HG02759 (cell line): Measurements from ENCODE around the gene AMMECR1.
"Not testable (repeated sequence)": the region's sequence is repeated elsewhere in the genome, so short reads cannot be mapped to it uniquely, and the experiment has no call there.

Experiments
- ATAC-seq: cut with Tn5 transposase; IDR thresholded peaks from one replicate; pipeline ENCODE4 v1.9.1; 2021; ENCODE audit warnings: mild to moderate bottlenecking, moderate library complexity; ENCODE audit not compliant: unreplicated experiment

The AMMECR1 gene

DNA sequence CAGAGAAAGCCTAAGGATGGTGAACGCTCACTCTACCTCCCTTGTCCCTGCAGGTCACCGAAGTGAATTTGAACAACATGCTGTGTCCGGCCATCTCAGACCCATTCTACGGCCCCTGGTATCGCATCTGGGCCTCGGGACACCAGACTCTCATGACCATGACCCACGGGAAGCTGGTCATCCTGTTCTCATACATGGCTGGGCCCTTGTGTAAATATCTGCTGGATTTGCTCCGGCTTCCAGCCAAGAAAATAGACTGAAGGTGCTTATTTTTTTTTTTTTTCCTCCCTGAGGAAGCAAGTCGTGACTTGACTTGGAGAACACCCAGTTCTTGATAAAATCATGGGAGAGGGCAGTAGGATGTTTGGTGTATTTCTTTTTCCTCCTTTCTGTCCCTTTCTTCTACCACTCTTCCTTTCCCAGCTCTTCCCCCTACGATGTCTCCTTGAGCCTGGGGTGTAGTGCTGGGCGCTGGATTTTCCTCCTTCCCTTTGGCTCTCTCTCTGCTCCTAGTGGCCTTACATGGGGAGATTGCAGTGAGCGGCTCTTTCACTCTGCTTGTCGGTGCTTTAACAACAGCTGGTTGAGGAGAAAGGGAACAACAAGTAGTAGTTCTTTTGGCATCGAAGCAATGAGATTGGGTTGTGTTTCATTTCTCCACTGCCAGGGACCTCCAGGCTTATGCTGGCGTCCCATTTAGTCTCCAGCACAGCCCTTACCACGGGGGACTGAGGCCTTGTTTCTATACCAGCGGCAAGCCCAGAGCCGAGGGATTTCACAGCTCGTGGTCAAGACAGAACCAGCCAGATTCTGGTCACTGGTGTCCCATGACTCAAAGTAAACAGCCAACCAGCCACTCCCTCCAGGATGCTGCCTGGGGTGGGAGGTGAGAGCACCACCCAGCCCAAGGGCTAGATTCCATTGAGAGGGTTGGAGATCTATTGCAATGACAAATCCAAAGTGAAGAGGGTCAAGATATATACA is 144.4 kb downstream of the AMMECR1 start:
- ATAC-seq: no peak

- peak; percentile 99 for ATAC-seq
Observed at GRCh38 chrX:110172215-110172614, 145.7 kb downstream of the AMMECR1 start.

GRCh38 chrX:110171442-110171841 is 146.4 kb downstream of the AMMECR1 start:
- no peak for ATAC-seq

DNA sequence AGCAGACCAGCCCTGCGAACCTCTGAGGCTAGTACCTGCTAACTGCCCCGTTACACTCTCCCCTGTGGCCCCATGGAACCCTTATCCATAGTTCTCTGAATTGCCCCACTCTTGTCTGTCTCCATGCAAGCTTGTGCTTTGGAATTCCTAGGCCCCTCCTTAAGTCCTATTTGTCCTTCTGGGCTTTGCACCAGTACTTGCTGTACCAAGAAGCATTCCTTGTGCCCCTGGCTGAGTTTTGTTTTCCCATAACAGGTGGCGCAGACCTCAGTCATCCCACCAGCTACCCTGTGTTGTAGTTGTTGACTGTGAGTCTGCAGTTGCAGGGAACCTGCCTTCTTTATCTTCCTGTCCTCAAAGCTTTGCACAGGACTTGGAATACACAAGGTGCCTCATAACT is 147.9 kb downstream of the AMMECR1 start:
- ATAC-seq: no peak

DNA sequence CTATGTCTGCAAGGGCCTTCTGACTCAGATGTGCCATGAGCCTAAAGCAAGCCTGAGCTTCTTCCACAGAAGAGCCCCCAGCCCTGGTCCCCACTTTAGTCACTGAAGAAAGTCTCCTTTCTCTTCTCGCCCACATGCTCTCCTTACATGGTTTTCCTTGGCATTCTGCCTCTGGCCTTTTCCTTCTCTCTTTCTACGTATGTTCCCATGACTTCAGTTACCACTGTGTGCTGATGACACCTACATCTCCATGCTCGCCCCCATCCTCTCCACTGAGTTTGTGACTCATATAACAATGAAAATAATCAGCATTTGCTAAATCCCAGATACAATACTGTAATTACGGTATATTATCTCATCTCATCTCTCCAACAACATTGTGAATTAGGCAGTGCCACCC is 149.3 kb downstream of the AMMECR1 start:
- no peak for ATAC-seq

DNA sequence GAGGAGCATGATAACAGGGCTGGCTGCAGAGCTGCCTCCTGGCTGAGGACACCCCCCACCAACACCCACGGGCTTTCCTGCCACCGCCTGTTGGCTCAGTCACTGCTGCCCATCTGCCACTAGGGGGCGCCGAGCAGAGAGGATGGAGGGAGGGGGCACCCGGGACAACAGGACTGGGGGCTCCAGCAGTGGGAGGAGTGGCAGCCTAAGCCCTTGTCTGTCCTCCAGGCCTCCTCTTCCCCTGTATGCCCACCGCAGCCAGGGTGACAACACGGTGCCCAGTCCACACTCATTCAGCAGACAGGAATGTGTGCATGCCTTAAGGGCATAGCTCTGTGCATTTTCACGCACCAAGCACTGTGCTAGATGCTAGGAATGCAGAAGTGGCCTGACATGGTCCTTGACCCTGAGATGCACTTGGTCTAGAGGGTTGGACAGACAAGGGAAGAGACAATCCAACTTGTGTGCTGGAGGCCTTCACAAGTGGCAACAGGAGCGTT is 149.9 kb downstream of the AMMECR1 start:
- ATAC-seq: peak; percentile 30

DNA sequence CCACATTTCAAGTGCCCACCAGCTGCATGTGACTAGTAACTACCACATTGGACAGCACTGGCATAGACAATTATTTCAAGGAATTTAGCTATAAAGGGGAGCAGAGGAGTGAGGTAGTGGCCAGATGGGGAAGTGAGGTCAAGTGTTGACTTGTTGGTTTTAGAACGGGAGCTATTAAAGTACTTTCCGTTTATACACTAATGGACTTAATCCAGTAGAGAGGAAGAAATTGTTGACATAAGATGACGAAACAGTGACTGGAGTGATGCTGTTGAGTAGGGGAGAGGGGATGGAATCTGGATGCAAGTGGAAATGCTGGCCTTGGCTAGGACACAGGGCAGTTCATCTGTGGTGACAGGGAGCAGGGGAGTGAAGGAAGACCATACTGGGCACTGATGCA is 154.4 kb downstream of the AMMECR1 start:
- no peak for ATAC-seq

DNA sequence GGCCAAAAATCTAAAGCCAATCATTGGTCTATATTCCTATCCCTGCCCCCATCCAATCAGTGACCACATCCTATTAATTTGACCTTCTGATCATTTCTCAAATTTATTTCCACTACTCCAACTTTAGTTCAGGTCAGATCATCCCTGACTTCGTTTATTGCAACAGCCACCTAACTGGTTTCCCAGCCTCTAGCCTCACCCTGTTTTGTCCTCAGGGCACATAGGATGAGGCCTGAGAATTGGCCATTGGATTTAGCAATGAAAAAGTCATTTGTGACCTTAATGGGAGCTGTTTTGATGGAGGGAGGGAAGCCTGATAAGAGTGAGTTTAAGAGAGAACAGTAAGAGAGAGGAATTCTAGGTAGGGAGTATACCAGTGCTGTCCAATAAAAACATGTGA is 155.0 kb downstream of the AMMECR1 start:
- ATAC-seq: no peak

DNA sequence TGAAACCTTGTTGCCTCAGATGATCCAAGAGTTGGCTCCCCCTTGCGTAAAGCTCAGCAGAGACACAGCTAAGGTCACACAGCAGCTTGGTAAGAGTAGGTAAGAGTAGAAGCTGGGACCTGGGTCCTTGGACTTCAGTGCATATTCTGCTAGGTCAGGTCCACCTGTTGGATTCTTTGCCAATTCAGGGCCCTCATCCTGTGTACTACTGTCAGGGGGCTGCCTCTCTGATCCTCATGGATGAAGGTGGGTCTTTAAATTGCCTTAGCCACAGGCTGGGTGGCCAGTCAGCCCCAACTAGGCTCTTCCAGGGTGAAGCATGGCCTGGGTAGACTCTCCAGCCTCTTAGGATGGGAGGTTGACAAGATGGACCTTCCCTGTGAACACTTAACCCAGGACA is 155.8 kb downstream of the AMMECR1 start:
- no peak for ATAC-seq

- no peak for ATAC-seq
Observed at GRCh38 chrX:110161361-110161686, 156.6 kb downstream of the AMMECR1 start.

GRCh38 chrX:110159865-110160264 is 158.0 kb downstream of the AMMECR1 start:
- no peak for ATAC-seq

- ATAC-seq: no peak
Observed at GRCh38 chrX:110159235-110159634, 158.7 kb downstream of the AMMECR1 start.

DNA sequence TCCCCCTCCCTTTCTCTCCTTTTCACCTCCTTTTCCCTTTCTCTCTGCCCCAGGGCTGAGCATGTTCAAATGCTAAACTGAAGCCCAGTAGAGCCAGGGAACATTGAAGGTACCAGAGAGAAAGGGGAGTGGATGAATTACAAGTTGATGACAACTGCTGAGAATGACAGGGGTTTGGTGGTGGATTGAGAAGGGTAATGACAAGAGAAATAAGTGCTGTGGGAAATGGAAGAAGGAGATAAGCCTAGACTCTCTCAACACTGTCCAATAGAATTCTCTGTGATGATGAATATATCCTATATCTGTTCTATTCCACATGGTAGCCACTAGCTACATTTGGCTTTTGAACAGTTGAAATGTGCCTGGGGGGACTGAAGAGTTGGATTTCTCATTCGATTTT is 160.4 kb downstream of the AMMECR1 start:
- no peak for ATAC-seq

GRCh38 chrX:110156167-110156754 is 161.6 kb downstream of the AMMECR1 start:
- no peak for ATAC-seq

DNA sequence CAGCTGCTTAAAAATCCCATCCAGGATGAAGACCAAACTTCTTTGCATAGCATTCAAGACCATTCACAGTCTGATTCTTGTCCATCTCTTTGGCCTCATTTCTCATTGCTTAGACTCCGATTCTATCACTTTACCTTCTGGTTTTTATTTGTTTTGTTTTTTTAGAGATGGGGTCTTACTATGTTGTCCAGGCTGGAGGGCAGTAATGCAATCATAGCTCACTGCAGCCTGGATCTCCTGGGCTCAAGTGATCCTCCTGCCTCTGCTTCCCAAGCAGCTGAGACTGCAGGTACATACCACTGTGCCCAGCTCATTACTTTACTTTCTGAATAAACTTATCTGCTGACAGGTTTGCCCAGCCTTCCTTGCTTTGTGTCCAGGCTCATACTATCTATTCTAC is 162.1 kb downstream of the AMMECR1 start:
- no peak for ATAC-seq

DNA sequence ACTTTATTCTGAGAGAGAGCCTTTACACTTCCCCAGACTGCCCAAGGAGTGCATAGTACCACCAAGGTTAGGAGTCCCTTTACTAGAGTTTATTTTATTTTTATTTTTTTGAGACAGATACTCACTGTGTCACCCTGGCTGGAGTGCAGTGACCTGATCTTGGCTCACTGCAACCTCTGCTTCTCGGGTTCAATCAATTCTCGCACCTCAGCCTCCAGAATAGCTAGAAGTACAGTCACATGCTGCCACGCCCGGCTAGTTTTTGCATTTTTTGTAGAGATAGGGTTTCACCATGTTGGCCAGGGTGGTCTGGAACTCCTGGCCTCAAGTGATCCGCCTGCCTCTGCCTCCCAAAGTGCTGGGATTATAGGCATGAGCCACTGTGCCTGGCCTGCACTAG is 163.6 kb downstream of the AMMECR1 start:
- ATAC-seq: not testable (repeated sequence)

- no peak for ATAC-seq
Observed at GRCh38 chrX:110153896-110154295, 164.0 kb downstream of the AMMECR1 start.

DNA sequence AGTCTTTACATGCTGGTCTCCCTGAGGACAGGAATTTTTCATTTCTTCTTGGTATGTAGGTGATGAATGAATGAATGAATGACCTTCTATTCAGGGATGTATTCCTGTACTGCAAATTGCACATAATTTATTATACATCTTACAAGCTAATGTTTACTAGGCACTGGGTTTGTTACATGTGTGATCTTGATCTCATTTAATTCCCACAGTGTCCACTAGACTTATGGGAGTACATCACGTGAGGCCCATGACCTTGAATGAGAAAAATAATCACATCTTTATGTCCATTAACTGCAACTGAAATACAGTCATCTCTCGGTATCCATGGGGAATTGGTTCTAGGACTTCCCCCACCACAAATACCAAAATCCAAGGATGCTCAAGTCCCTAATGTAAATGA is 164.6 kb downstream of the AMMECR1 start:
- ATAC-seq: no peak

GRCh38 chrX:110146521-110146920 is 171.4 kb downstream of the AMMECR1 start:
- peak; percentile 71 for ATAC-seq

- peak; percentile 76 for ATAC-seq
Observed at GRCh38 chrX:110145854-110146253, 172.0 kb downstream of the AMMECR1 start.

- no peak for ATAC-seq
Observed at GRCh38 chrX:110145311-110145710, 172.6 kb downstream of the AMMECR1 start.
